Measurements from ENCODE around the gene CAMK2B.
"Not testable (repeated sequence)": the region's sequence is repeated elsewhere in the genome, so short reads cannot be mapped to it uniquely, and the experiment has no call there.

The CAMK2B gene

DNA sequence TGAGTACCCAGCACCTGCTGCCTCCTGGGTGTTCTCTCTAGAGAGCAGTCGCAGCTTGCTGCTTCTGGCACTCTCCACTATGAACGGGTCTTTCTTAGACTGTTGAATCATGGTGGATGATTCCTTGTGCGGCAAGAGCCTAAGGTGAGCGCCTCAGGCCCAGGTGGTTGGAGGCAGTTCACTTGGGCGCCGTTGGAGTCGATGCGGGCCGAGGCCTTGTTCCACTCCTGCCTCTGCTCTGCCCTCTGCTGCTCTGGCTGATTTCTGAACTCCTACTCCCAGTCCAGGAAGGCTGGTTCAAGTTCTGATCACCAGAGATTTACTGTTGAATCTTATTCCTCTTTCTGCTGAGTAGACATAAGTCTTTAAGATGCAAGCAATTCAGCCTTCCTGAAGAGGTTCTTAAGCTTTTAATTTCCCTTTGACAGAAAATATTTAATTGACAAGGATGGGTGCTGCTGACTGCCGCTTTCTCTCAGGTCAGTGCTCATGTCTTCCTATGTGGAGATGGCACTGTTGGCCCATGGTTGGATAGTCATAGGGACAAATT is 114.2 kb downstream of the CAMK2B start:
- TF ChIP-seq, protein P1, sequence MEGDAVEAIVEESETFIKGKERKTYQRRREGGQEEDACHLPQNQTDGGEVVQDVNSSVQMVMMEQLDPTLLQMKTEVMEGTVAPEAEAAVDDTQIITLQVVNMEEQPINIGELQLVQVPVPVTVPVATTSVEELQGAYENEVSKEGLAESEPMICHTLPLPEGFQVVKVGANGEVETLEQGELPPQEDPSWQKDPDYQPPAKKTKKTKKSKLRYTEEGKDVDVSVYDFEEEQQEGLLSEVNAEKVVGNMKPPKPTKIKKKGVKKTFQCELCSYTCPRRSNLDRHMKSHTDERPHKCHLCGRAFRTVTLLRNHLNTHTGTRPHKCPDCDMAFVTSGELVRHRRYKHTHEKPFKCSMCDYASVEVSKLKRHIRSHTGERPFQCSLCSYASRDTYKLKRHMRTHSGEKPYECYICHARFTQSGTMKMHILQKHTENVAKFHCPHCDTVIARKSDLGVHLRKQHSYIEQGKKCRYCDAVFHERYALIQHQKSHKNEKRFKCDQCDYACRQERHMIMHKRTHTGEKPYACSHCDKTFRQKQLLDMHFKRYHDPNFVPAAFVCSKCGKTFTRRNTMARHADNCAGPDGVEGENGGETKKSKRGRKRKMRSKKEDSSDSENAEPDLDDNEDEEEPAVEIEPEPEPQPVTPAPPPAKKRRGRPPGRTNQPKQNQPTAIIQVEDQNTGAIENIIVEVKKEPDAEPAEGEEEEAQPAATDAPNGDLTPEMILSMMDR (IDR thresholded peaks at IDR 0.05), result no peak
- peaks cover 18% of the 10 kb centered on the region for H3K4me1 Mint-ChIP-seq
- H3K4me3 Mint-ChIP-seq, result no peak overlapping the region
- H3K27me3 Mint-ChIP-seq (ENCODE audit: low read depth, poor library complexity), result no peaks in the 10 kb centered on the region
- H3K9me3 Mint-ChIP-seq, result no peaks in the 10 kb centered on the region
- no peak overlapping the region for H3K27ac Mint-ChIP-seq
- no peak for DNase-seq
- H3K36me3 Mint-ChIP-seq (ENCODE audit: low read depth), result peaks cover 42% of the 10 kb centered on the region

DNA sequence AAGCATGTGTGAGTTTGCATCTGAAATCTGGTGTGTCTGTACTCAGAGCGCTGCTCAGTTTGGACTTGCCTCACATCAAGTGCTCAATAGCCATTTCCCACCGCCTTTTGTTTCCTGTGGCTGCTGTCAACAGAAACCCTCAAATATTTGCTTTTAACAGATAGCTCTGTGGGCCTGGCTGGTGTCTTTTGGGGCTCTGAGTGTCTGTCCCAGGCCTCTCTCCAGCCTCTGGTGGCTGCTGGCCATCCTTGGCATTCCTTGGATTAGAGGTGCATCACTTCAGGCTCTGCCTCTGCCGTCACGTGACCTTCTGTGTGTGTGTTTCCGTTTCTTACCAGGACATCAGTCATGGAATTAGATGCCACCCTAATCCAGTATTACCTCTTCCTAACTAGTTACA is 115.3 kb downstream of the CAMK2B start:
- no peak for DNase-seq
- Mint-ChIP-seq H3K27ac (no peak overlapping the region), H3K4me3 (no peak overlapping the region), H3K4me1 (peaks cover 12% of the 10 kb centered on the region), H3K36me3 (ENCODE audit: low read depth) (peaks cover 47% of the 10 kb centered on the region), H3K27me3 (ENCODE audit: low read depth, poor library complexity) (no peaks in the 10 kb centered on the region), H3K9me3 (no peaks in the 10 kb centered on the region)
- TF ChIP-seq, protein P1 (IDR thresholded peaks at IDR 0.05), result no peak

DNA sequence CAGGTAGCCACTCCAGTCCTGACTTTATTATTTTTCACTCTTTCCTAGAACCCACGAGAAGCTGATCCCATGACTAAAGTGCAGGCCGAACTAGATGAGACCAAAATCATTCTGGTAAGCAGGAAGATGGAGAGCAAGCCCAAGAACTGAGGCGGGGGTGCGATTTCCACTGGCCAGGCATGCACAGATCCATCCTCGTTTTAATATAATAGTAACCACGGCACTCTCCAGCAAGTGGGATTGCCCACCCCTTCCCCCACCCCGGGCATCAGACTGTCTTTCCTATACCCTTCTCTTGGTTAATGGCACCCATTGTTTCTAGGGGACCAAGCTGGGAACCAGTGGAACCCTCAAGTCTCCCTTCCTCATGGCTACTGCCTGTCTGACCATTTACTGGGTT is 117.3 kb downstream of the CAMK2B start:
- TF ChIP-seq, protein P1 (IDR thresholded peaks at IDR 0.05), result no peak
- Mint-ChIP-seq H3K9me3 (no peaks in the 10 kb centered on the region), H3K27ac (no peak overlapping the region), H3K4me3 (no peak overlapping the region), H3K36me3 (ENCODE audit: low read depth) (peaks cover 47% of the 10 kb centered on the region), H3K4me1 (peaks cover 8% of the 10 kb centered on the region), H3K27me3 (ENCODE audit: low read depth, poor library complexity) (no peaks in the 10 kb centered on the region)
- DNase-seq, result no peak

DNA sequence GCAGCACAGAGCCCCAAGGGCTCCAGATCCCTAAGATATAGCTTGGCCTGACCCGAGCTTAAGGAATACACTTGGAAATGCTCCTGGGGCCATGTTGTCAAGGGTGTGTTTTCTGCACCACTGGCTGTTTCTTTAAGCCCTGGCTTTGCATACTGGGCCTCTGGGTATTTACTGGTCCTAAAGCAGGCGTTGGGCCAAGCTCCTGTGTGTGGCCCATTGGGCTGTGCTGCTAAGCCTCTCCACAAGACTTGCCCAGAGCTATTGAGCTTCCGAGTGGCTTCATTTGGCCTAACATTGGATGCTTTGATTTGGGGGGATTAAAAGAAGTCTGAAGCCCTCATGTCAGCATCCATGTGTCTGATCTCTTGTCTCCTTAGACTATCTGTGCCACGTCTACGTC is 119.4 kb downstream of the CAMK2B start:
- peaks cover 37% of the 10 kb centered on the region for H3K36me3 Mint-ChIP-seq (ENCODE audit: low read depth)
- H3K9me3 Mint-ChIP-seq, result no peaks in the 10 kb centered on the region
- peaks cover 24% of the 10 kb centered on the region for H3K4me1 Mint-ChIP-seq
- H3K27me3 Mint-ChIP-seq (ENCODE audit: low read depth, poor library complexity), result no peaks in the 10 kb centered on the region
- DNase-seq, result no peak
- no peak overlapping the region for H3K4me3 Mint-ChIP-seq
- TF ChIP-seq, protein P1 (IDR thresholded peaks at IDR 0.05), result no peak
- H3K27ac Mint-ChIP-seq, result no peak overlapping the region

DNA sequence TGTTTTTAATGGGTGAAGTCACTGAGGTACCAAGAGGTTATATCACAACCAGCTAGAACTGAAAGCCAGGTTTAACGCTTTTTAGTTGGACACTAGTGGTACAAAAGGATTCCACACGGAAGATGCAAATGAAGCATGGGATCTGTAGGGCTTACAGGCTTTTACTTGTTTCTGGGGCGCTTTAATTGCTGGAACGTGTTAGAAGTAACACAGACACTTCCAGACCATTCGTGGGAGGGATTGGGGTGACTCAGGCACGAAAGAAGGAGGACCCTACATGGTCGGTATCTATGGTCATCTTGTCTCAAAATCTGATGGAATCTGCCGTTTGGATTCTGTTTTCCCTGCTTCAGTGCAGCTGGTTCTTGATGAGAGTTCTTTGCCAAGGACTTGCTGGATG is 123.6 kb downstream of the CAMK2B start:
- peaks cover 11% of the 10 kb centered on the region for H3K36me3 Mint-ChIP-seq (ENCODE audit: low read depth)
- TF ChIP-seq, protein P1 (IDR thresholded peaks at IDR 0.05), result no peak
- peak overlapping the region; percentile 92 for H3K4me3 Mint-ChIP-seq
- peak overlapping the region; percentile 66 for H3K27ac Mint-ChIP-seq
- peaks cover 25% of the 10 kb centered on the region for H3K27me3 Mint-ChIP-seq (ENCODE audit: low read depth, poor library complexity)
- H3K9me3 Mint-ChIP-seq, result peaks cover 4% of the 10 kb centered on the region
- DNase-seq, result no peak
- peaks cover 24% of the 10 kb centered on the region for H3K4me1 Mint-ChIP-seq

DNA sequence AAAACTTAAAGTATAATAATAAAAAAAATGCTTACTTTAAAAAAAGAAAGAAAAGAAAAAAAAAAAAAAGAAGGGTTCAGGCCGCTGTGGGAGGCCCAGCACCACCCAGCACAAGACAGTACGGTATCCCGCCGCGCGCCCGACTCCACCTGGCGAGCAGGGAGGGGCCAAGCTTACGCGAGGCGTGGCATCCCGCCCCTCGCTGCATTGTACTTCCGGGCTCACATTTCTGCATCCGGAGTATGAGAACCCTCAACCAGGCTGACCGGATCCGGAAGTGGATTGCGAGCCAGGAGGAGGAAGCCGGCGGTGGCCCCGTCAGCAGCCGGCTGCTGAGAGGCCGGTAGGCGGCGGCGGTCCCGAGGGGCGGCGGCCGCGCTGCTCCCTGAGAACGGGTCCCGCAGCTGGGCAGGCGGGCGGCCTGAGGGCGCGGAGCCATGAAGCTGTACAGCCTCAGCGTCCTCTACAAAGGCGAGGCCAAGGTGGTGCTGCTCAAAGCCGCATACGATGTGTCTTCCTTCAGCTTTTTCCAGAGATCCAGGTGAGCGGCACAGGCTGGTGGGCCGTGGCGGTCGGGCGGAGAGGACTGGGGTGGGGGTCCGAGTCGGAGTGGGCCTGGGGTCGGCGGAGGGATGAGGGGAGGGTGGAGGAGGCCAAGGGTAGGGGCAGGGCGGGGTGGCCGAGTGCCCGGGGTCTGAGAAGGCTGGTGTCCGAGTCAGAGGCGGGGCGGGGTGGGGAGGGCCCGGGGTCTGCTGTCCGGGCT is 124.5 kb downstream of the CAMK2B start, which contains the start of gene YKT6:
TSS of gene YKT6 (plus strand) at position 280 of the 763 bp plus-strand sequence. CDS start at position 438, 158 bp downstream.
- H3K9me3 Mint-ChIP-seq, result peaks cover 4% of the 10 kb centered on the region
- peaks cover 30% of the 10 kb centered on the region for H3K27me3 Mint-ChIP-seq (ENCODE audit: low read depth, poor library complexity)
- TF ChIP-seq, protein P1 (IDR thresholded peaks at IDR 0.05), result peak; percentile 48
- H3K36me3 Mint-ChIP-seq (ENCODE audit: low read depth), result peaks cover 5% of the 10 kb centered on the region
- H3K27ac Mint-ChIP-seq, result peak within 1 kb of the TSS; percentile 66
- peaks cover 24% of the 10 kb centered on the region for H3K4me1 Mint-ChIP-seq
- DNase-seq, result peak; percentile 88
- peak within 1 kb of the TSS; percentile 92 for H3K4me3 Mint-ChIP-seq

DNA sequence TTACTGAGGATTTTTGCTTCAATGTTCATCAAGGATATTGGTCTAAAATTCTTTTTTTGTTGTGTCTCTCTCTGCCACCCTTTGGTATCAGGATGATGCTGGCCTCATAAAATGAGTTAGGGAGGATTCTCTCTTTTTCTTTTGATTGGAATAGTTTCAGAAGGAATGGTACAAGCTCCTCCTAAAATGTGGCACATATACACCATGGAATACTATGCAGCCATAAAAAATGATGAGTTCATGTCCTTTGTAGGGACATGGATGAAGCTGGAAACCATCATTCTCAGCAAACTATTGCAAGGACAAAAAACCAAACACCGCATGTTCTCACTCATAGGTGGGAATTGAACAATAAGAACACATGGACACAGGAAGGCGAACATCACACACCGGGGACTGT is 125.2 kb downstream of the CAMK2B start:
- not testable (repeated sequence) for H3K27ac Mint-ChIP-seq

More for the DNA sequence above, 125.2 kb downstream of the CAMK2B start:
- peaks cover 24% of the 10 kb centered on the region for H3K4me1 Mint-ChIP-seq
- H3K36me3 Mint-ChIP-seq (ENCODE audit: low read depth); H3K9me3 Mint-ChIP-seq; DNase-seq: not testable (repeated sequence)
- peaks cover 30% of the 10 kb centered on the region for H3K27me3 Mint-ChIP-seq (ENCODE audit: low read depth, poor library complexity)
- H3K4me3 Mint-ChIP-seq, result peak overlapping the region; percentile 47
